Endothelial cell of umbilical vein (primary cell): ENCODE results near the gene SPG7. TPM values are rescaled to one million over a fixed set of nuclear protein-coding genes. Genes with fewer than 3 reads are reported as not detected.

Experiments used
- BruUV-seq: library from RNA; stranded (reverse); fragments of 400-500 nt; replicated peaks from 2 replicates; lab custom pipeline; 2021; lab: Mats Ljungman, UMichigan
- CTCF ChIA-PET: fragments of 300-600, 350-600 bp; sonication (Branson Sonifier 250); formaldehyde crosslinking; loops from one replicate; lab custom pipeline; 2021; ENCODE audit warnings: antibody characterized with exemption, inconsistent platforms; lab: Charles Lee
- POLR2A ChIA-PET: fragments of 300-600, 350-600 bp; sonication (Branson Sonifier 250); formaldehyde crosslinking; loops from one replicate; lab custom pipeline; 2021; ENCODE audit warnings: antibody characterized with exemption, inconsistent platforms; lab: Charles Lee
- DNase-seq: peaks from one replicate; pipeline ENCODE4 v3.0.0-alpha.2; 2011; ENCODE audit warnings: low read depth, low spot score
- FAIRE-seq: peaks from 2 replicates; lab custom pipeline; 2011; peaks lifted over from hg19 to GRCh38; lab: Jason Lieb, UNC
- H2AFZ ChIP-seq: 2 replicates; pipeline ENCODE4 v1.6.0; 2012; ENCODE audit warnings: low read depth, low read length, control low read depth, inconsistent platforms
- H3K27ac ChIP-seq: 2 replicates; pipeline ENCODE4 v1.5.1; 2011; ENCODE audit warnings: low read depth, mild to moderate bottlenecking, control low read depth, low read length, moderate library complexity; ENCODE audit not compliant: insufficient read depth
- H3K27me3 ChIP-seq, 2 experiments: 2 replicates each; pipeline versions ENCODE4 v1.6.0 to v1.6.1; 2011; ENCODE audit warnings: low read length in 2 of 2, mixed read lengths in 1 of 2; ENCODE audit not compliant: control insufficient read depth in 2 of 2, insufficient read depth in 2 of 2
- H3K36me3 ChIP-seq, 2 experiments: 2 replicates in 1 of 2; 3 replicates in 1 of 2; pipeline ENCODE4 v1.5.1; 2011; ENCODE audit warnings: low read length in 2 of 2, mild to moderate bottlenecking in 1 of 2, moderate library complexity in 1 of 2; ENCODE audit not compliant: control insufficient read depth in 2 of 2, insufficient read depth in 2 of 2; ENCODE audit errors: extremely low read depth in 1 of 2
- H3K4me1 ChIP-seq: 3 replicates; pipeline ENCODE4 v1.5.1; 2011; ENCODE audit warnings: mild to moderate bottlenecking, low read length; ENCODE audit not compliant: control insufficient read depth, insufficient read depth; ENCODE audit errors: extremely low read depth
- H3K4me2 ChIP-seq: 2 replicates; pipeline ENCODE4 v1.6.1; 2011; ENCODE audit warnings: low read length, control low read depth, mixed read lengths; ENCODE audit not compliant: insufficient read depth
- H3K4me3 ChIP-seq, 3 experiments: fragments of 200-600 bp in 1 of 3; sonication (generic), shearing (Covaris generic) in 1 of 3; replicated peaks in 1 of 3; 2 replicates each; pipeline ENCODE4 v1.5.1; 2011 to 2016; ENCODE audit warnings: control low read depth in 3 of 3, low read length in 3 of 3, mild to moderate bottlenecking in 2 of 3, inconsistent platforms in 1 of 3, low read depth in 1 of 3, moderate library complexity in 1 of 3; ENCODE audit not compliant: insufficient read depth in 1 of 3
- H3K79me2 ChIP-seq: 2 replicates; pipeline ENCODE4 v1.6.0; 2012; ENCODE audit warnings: low read length, inconsistent platforms; ENCODE audit not compliant: control insufficient read depth, insufficient read depth
- H3K9ac ChIP-seq: replicated peaks from 2 replicates; pipeline ENCODE3; 2011; ENCODE audit warnings: low read length, control low read depth; ENCODE audit not compliant: insufficient read depth; ENCODE audit errors: extremely low read depth
- H3K9me1 ChIP-seq: replicated peaks from 3 replicates; pipeline ENCODE4 v1.6.0; 2011; ENCODE audit warnings: mild to moderate bottlenecking, low read length; ENCODE audit not compliant: control insufficient read depth, insufficient read depth; ENCODE audit errors: extremely low read depth
- H3K9me3 ChIP-seq: replicated peaks from 2 replicates; pipeline ENCODE4 v1.5.1; 2012; ENCODE audit warnings: low read length, inconsistent platforms; ENCODE audit not compliant: control insufficient read depth, insufficient read depth
- H4K20me1 ChIP-seq: replicated peaks from 2 replicates; pipeline ENCODE3; 2011; ENCODE audit warnings: mild to moderate bottlenecking, low read length; ENCODE audit not compliant: control insufficient read depth, insufficient read depth; ENCODE audit errors: extremely low read depth
- GATA2 ChIP-seq: IDR thresholded peaks from 2 replicates; pipeline ENCODE4 v1.7.0; 2011; ENCODE audit warnings: low read depth, mild to moderate bottlenecking, moderate library complexity, mixed read lengths, low read length; ENCODE audit not compliant: insufficient read length, insufficient read depth
- JUN ChIP-seq: IDR thresholded peaks from 2 replicates; pipeline ENCODE4 v1.6.1; 2011; ENCODE audit warnings: borderline replicate concordance, low read depth; ENCODE audit not compliant: insufficient read length, insufficient read depth
- MYC ChIP-seq: IDR thresholded peaks from one replicate; pipeline ENCODE4 v1.6.1; 2011; ENCODE audit warnings: mild to moderate bottlenecking, low read depth, low read length
- dilution Hi-C: fragments of 300-500 bp; cut with MboI; formaldehyde crosslinking; loops from one replicate; pipeline ENCODE4 v1.15.0; 2019; ENCODE audit warnings: low sequenced_read_pairs; ENCODE audit not compliant: extremely low pct_ligation_motif_present
- intact Hi-C: fragments of 100-400 bp; cut with micrococcal nuclease; formaldehyde crosslinking; loops from one replicate; pipeline ENCODE4 v1.10.0; 2022
- polyA plus RNA-seq, 4 experiments: library from polyadenylated mRNA; depleted of rRNA in 3 of 4; stranded (reverse) in 3 of 4; unstranded in 1 of 4; fragments of >200 nt; gene quantifications; 2 replicates each; pipeline versions ENCODE4 v1.2.1 to v1.2.3, GENCODE V29; 2011 to 2012; ENCODE audit warnings: missing spikeins in 1 of 4
- total RNA-seq: library from RNA; stranded (reverse); gene quantifications from 2 replicates; pipeline ENCODE4 v1.2.3, GENCODE V29; 2021
- TF ChIP-seq, protein P1 (sequence below): IDR thresholded peaks from 2 replicates; pipeline ENCODE4 v1.6.1; 2011; ENCODE audit not compliant: insufficient read depth, insufficient read length
- TF ChIP-seq, protein P2 (sequence below), 2 donors: IDR thresholded peaks; 1 replicate in 1 of 2; 2 replicates in 1 of 2; pipeline ENCODE4 v1.5.1; 2011; ENCODE audit warnings: low read length in 2 of 2, mild to moderate bottlenecking in 2 of 2, moderate library complexity in 2 of 2, control low read depth in 1 of 2, inconsistent platforms in 1 of 2, low read depth in 1 of 2; ENCODE audit not compliant: insufficient read depth in 1 of 2; ENCODE audit errors: extremely low read depth in 1 of 2

Gene SPG7
- total and polyA plus RNA-seq, 2 donors (not counting 3 experiments of a cell fraction or from before 2014, with no cell fraction given): 90.2 to 146 TPM

DNA sequence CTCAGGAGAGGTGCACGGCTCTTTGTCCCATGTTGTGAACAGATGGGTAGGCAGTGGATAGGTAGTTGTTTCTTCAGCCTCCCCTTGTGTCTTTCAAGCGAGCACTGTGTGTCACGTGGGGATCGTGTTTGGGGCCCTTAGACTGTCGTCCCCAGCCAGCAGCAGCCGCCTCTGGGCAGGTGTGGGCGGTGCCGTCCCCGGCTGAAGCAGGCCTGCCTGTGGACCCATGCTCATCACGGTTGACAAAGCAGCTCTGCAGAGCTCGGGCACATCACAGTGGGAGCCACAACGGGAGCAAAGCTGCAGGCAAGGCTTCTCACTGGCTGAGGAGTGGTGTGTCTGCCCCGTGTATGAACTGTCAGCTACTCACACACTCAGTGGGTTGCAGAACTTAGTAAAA lies 47.6 kb downstream of the SPG7 start:
- no peaks in the 10 kb centered on the region for H3K9me3 ChIP-seq
- peaks cover 0 to 25% of the 10 kb centered on the region in 2 experiments for H3K36me3 ChIP-seq
- dilution Hi-C loops: no loop called here
- no peaks in the 10 kb centered on the region for H4K20me1 ChIP-seq
- ChIA-PET POLR2A (no interaction called here), CTCF (interaction anchor here (1.3 to 2.0 kb wide), 2 partner anchors 9 to 145 kb away, joined by 3 to 4 read pairs; no protein-coding TSS in a partner anchor)
- no peak overlapping the region for H2AFZ ChIP-seq
- intact Hi-C loops: loop anchor here (2.0 to 5.0 kb wide), 2 partner anchors 21 to 33 kb away; no protein-coding TSS in a partner anchor
- H3K27me3 ChIP-seq: no peaks in the 10 kb centered on the region
- no peak overlapping the region for H3K4me3 ChIP-seq
- H3K9ac ChIP-seq: no peak overlapping the region
- no TSS peak for BruUV-seq
- H3K4me1 ChIP-seq: peaks cover 3% of the 10 kb centered on the region
- H3K9me1 ChIP-seq: no peaks in the 10 kb centered on the region
- FAIRE-seq: no peak
- DNase-seq: no peak
- TF ChIP-seq, protein P1, sequence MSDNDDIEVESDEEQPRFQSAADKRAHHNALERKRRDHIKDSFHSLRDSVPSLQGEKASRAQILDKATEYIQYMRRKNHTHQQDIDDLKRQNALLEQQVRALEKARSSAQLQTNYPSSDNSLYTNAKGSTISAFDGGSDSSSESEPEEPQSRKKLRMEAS: no peak
- TF ChIP-seq JUN (no peak), MYC (no peak), GATA2 (no peak)
- TF ChIP-seq, protein P2, sequence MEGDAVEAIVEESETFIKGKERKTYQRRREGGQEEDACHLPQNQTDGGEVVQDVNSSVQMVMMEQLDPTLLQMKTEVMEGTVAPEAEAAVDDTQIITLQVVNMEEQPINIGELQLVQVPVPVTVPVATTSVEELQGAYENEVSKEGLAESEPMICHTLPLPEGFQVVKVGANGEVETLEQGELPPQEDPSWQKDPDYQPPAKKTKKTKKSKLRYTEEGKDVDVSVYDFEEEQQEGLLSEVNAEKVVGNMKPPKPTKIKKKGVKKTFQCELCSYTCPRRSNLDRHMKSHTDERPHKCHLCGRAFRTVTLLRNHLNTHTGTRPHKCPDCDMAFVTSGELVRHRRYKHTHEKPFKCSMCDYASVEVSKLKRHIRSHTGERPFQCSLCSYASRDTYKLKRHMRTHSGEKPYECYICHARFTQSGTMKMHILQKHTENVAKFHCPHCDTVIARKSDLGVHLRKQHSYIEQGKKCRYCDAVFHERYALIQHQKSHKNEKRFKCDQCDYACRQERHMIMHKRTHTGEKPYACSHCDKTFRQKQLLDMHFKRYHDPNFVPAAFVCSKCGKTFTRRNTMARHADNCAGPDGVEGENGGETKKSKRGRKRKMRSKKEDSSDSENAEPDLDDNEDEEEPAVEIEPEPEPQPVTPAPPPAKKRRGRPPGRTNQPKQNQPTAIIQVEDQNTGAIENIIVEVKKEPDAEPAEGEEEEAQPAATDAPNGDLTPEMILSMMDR (IDR thresholded peaks at IDR 0.05; ENCODE audit: extremely low read depth in 1 of 2, insufficient read depth in 1 of 2, low read depth in 1 of 2, low read length in 2 of 2): no peak
- peaks cover 3% of the 10 kb centered on the region for H3K79me2 ChIP-seq
- no peak overlapping the region for H3K27ac ChIP-seq
- no peak overlapping the region for H3K4me2 ChIP-seq
